ENCODE data around the gene TNS3. TPM values are rescaled to one million over a fixed set of nuclear protein-coding genes. Genes with fewer than 3 reads are reported as not detected.

The TNS3 gene
- total and polyA plus RNA-seq, 9 of the 15 experiments (the other 6 are each of a cell fraction or from before 2014, with no cell fraction given), result 0.20 TPM; not detected in 8

- TF ChIP-seq ELK1 (CRISPR knock-in tag; IDR thresholded peaks at IDR 0.05) (no peak), SMC3 (conservative IDR thresholded peaks at IDR 0.05; ENCODE audit: insufficient read depth, low read depth, low read length) (no peak), ZNF316 (IDR thresholded peaks at IDR 0.05) (0 out of 2 replicates have a peak, but pooled peaks have one; percentile 7), HOXB6 (CRISPR knock-in tag; IDR thresholded peaks at IDR 0.05; ENCODE audit: borderline replicate concordance) (no peak), PML (IDR thresholded peaks at IDR 0.05; ENCODE audit: low read length) (peak; percentile 85), MTA3 (IDR thresholded peaks at IDR 0.05; ENCODE audit: borderline replicate concordance) (0 out of 2 replicates have a peak, but pooled peaks have one; percentile 21), EGR1 (conservative IDR thresholded peaks at IDR 0.05) (peak; percentile 68), ZNF589 (CRISPR knock-in tag; IDR thresholded peaks at IDR 0.05; ENCODE audit: low read depth) (peak; percentile 81; the same call in 1 of the 2 replicates)
Measured at GRCh38 chr7:47482013-47482875, 99.7 kb downstream of the TNS3 start (continued).

DNA sequence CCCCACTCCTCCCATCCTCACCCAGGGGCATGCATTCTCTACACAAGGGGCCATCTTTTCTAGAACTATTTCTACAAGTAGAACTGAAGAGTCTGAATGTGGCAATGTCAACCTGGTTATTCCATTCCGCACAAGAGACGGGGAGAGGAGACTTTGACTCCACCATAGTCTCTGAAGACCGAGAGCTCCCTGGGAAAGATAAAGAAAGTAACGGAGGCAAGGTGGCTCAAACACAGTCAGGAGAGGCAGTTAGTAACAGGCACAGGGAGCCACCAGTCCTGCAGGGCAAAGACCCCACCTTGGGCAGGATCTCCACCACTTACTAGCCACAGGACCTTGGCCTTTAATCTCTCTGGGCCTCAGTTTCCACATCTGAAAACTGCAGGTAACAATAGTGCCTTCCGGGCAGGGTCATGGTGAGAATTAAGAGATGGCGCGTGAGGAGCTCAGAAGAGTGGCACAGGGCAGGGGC, 100.3 kb downstream of the TNS3 start:
- Histone ChIP-seq H3K79me2 (ENCODE audit: control insufficient read depth, insufficient read depth, low read length) (no peaks in the 10 kb centered on the region), H3K4me3 (no peak overlapping the region), H4K20me1 (replicated peaks; ENCODE audit: control insufficient read depth, insufficient read depth, low read length) (peaks cover 3% of the 10 kb centered on the region; the same call in 1 of the 2 replicates), H2AFZ (ENCODE audit: low read depth, low read length) (no peak overlapping the region), H3K4me1 (replicated peaks in 1 of 2; ENCODE audit: control insufficient read depth in 2 of 2, insufficient read depth in 2 of 2, low read length in 2 of 2) (peaks cover 5 to 8% of the 10 kb centered on the region in 2 experiments; a peak in 4 of 5 replicates), H3K36me3 (ENCODE audit: control insufficient read depth, insufficient read depth, low read length) (no peaks in the 10 kb centered on the region), H3K9me1 (ENCODE audit: control insufficient read depth, insufficient read depth, low read length) (no peaks in the 10 kb centered on the region), H3K9me3 (replicated peaks; ENCODE audit: control insufficient read depth, insufficient read depth, low read depth, low read length) (no peaks in the 10 kb centered on the region), H3K27me3 (ENCODE audit: control insufficient read depth in 2 of 2, insufficient read depth in 2 of 2, low read length in 2 of 2) (peaks cover 0 to 54% of the 10 kb centered on the region in 2 experiments; a peak in 2 of 5 replicates), H3K4me2 (ENCODE audit: insufficient read depth, low read length) (no peak overlapping the region), H3K9ac (ENCODE audit: insufficient read depth in 1 of 2, low read depth in 2 of 2, low read length in 2 of 2) (no peak overlapping the region), H3K27ac (ENCODE audit: extremely low read depth, low read depth, low read length) (no peak overlapping the region)
- BruUV-seq (replicated peaks), result no TSS peak
- ATAC-seq (no peak), FAIRE-seq (no peak), DNase-seq (ENCODE audit: extremely low read depth in 1 of 4, low spot score in 3 of 4) (no peak)
- 6% methylated on average over 7 of the region's 7 CpGs for WGBS (ENCODE audit: insufficient coverage, low coverage, missing lambda C conversion rate)
- ChIA-PET POLR2A (no interaction called here), CTCF (ENCODE audit: low intra/inter-chr PET ratio) (no interaction called here)
- intact Hi-C loops (cut with micrococcal nuclease) (no loop called here), in situ Hi-C loops (cut with MboI) (no loop called here)
- TF ChIP-seq ZNF121 (CRISPR knock-in tag; conservative IDR thresholded peaks at IDR 0.05), result no peak
- no peak for TF ChIP-seq KHSRP (IDR thresholded peaks at IDR 0.05)
- TF ChIP-seq SAP30 (IDR thresholded peaks at IDR 0.05; ENCODE audit: borderline replicate concordance, insufficient read depth, low read depth, low read length, poor library complexity, severe bottlenecking), result no peak
- no peak for TF ChIP-seq SRSF3 (IDR thresholded peaks at IDR 0.05; ENCODE audit: insufficient read depth, low read length)
- TF ChIP-seq SPI1 (IDR thresholded peaks at IDR 0.05; ENCODE audit: borderline replicate concordance, low read depth, low read length), result no peak
- no peak for TF ChIP-seq DPF2 (IDR thresholded peaks at IDR 0.05)
- TF ChIP-seq CREB1 (IDR thresholded peaks at IDR 0.05), result no peak
- TF ChIP-seq CREB1 (CRISPR knock-in tag; IDR thresholded peaks at IDR 0.05), result no peak
- TF ChIP-seq BRD4 (IDR thresholded peaks at IDR 0.05), result no peak
